ENCODE measurements around the gene DPF3.

- no peak for TF ChIP-seq CTCF (IDR thresholded peaks at IDR 0.05)
- TF ChIP-seq SIN3A (IDR thresholded peaks at IDR 0.05; ENCODE audit: borderline replicate concordance, insufficient read depth, low read depth, low read length) = no peak
- TF ChIP-seq REST (IDR thresholded peaks at IDR 0.05; ENCODE audit: insufficient read depth in 1 of 2, low read depth in 2 of 2, low read length in 1 of 2) = no peak
- no peak for TF ChIP-seq POLR2AphosphoS5 (IDR thresholded peaks at IDR 0.05; ENCODE audit: low read depth, low read length)
- no peak for TF ChIP-seq TCF7L2 (IDR thresholded peaks at IDR 0.05; ENCODE audit: low read depth, low read length)
These were observed 179.1 kb downstream of the DPF3 start for GRCh38 chr14:72714871-72715214.
